HepG2 (cell line): Measurements from ENCODE around the gene SWSAP1. TPM values are rescaled to one million over a fixed set of nuclear protein-coding genes. Genes with fewer than 3 reads are reported as not detected.

ENCODE experiments used
- ATAC-seq: fragments of 200-7000 bp; cut with Tn5 transposase; 3 replicates; pipeline ENCODE4 v1.9.1; 2020; ENCODE audit warnings: mild to moderate bottlenecking, moderate library complexity
- BruUV-seq: library from RNA; stranded (reverse); fragments of 400-500 nt; replicated peaks from 2 replicates; lab custom pipeline; 2021; lab: Mats Ljungman, UMichigan
- CTCF ChIA-PET: fragments of 300-600 bp; formaldehyde crosslinking; extraction: SDS; loops from one replicate; lab custom pipeline; 2021; ENCODE audit warnings: low total read pairs, inconsistent platforms, low intra/inter-chr PET ratio; lab: Yijun Ruan, JAX
- POLR2A ChIA-PET: fragments of 350-600 bp; sonication (Branson Sonifier 250); formaldehyde crosslinking; loops from one replicate; lab custom pipeline; 2020; ENCODE audit warnings: antibody characterized with exemption, inconsistent platforms; lab: Yijun Ruan, JAX
- DNase-seq: peaks from one replicate; pipeline ENCODE4 v3.0.0-alpha.2; 2015; ENCODE audit warnings: low spot score
- FAIRE-seq: peaks from 3 replicates; lab custom pipeline; 2011; peaks lifted over from hg19 to GRCh38; lab: Jason Lieb, UNC
- H2AFZ ChIP-seq: one replicate; pipeline ENCODE4 v1.6.1; 2011; ENCODE audit warnings: low read length, inconsistent platforms
- H3K27ac ChIP-seq: fragments of 300-600 bp; 3 replicates; pipeline ENCODE4 v1.8.0; 2011; ENCODE audit warnings: mixed run types, mild to moderate bottlenecking, mixed read lengths, low read length, inconsistent platforms; ENCODE audit not compliant: insufficient read depth; ENCODE audit errors: extremely low read length
- H3K27me3 ChIP-seq, 2 experiments: fragments of 200-600 bp in 1 of 2; 2 replicates in 1 of 2; 3 replicates in 1 of 2; pipeline versions ENCODE4 v1.6.0 to v1.8.0; 2011; ENCODE audit warnings: low read length in 2 of 2, mild to moderate bottlenecking in 2 of 2, moderate library complexity in 2 of 2, inconsistent platforms in 1 of 2; ENCODE audit not compliant: insufficient read depth in 2 of 2, control insufficient read depth in 1 of 2
- H3K36me3 ChIP-seq, 2 experiments: fragments of 200-600 bp in 1 of 2; replicated peaks in 1 of 2; 2 replicates in 1 of 2; 3 replicates in 1 of 2; pipeline versions ENCODE4 v1.5.1 to v1.8.0; 2011; ENCODE audit warnings: low read length in 2 of 2, inconsistent platforms in 1 of 2; ENCODE audit not compliant: insufficient read depth in 2 of 2, control insufficient read depth in 1 of 2
- H3K4me1 ChIP-seq: 2 replicates; pipeline ENCODE4 v1.5.1; 2012; ENCODE audit warnings: low read length, inconsistent platforms; ENCODE audit not compliant: insufficient read depth
- H3K4me2 ChIP-seq: 2 replicates; pipeline ENCODE4 v1.6.0; 2011; ENCODE audit warnings: low read depth, low read length, inconsistent platforms
- H3K4me3 ChIP-seq, 3 experiments: fragments of 200-600 bp in 1 of 3; sonication (generic), shearing (Covaris generic) in 1 of 3; replicated peaks in 1 of 3; 2 replicates each; pipeline ENCODE4 v1.5.1; 2011 to 2016; ENCODE audit warnings: low read length in 3 of 3, inconsistent platforms in 2 of 3, low read depth in 2 of 3, mild to moderate bottlenecking in 2 of 3, control low read depth in 1 of 3, mixed read lengths in 1 of 3; ENCODE audit not compliant: insufficient read depth in 1 of 3
- H3K79me2 ChIP-seq: one replicate; pipeline ENCODE4 v1.6.1; 2011; ENCODE audit warnings: low read length, inconsistent platforms; ENCODE audit not compliant: insufficient read depth
- H3K9ac ChIP-seq: 2 replicates; pipeline ENCODE4 v1.6.0; 2011; ENCODE audit warnings: mild to moderate bottlenecking, low read depth, low read length, inconsistent platforms; ENCODE audit not compliant: insufficient read depth
- H3K9me3 ChIP-seq: 2 replicates; pipeline ENCODE4 v1.5.1; 2012; ENCODE audit warnings: mild to moderate bottlenecking, low read length
- H4K20me1 ChIP-seq: 2 replicates; pipeline ENCODE4 v1.6.0; 2011; ENCODE audit warnings: inconsistent platforms, mild to moderate bottlenecking, low read length, moderate library complexity; ENCODE audit not compliant: insufficient read depth
- CHD4 ChIP-seq: fragments of 200-600 bp; sonication (generic); IDR thresholded peaks from 2 replicates; pipeline ENCODE4 v1.7.0; 2017; ENCODE audit warnings: mild to moderate bottlenecking, low read length, borderline replicate concordance
- FOXK2 ChIP-seq: fragments of 450-650 bp; IDR thresholded peaks from 2 replicates; pipeline ENCODE4 v1.6.1; 2016
- ZBTB10 ChIP-seq: sonication (generic); formaldehyde crosslinking; IDR thresholded peaks from 2 replicates; pipeline ENCODE4 v1.4.0; 2020; ENCODE audit warnings: missing genetic modification reagents, borderline replicate concordance
- ZNF24 ChIP-seq: fragments of 450-650 bp; IDR thresholded peaks from 2 replicates; pipeline ENCODE4 v1.6.1; 2017; ENCODE audit warnings: antibody characterized with exemption, mild to moderate bottlenecking
- ZNF670 ChIP-seq: sonication (generic); formaldehyde crosslinking; IDR thresholded peaks from 2 replicates; pipeline ENCODE4 v1.8.0; 2022; ENCODE audit warnings: mild to moderate bottlenecking, missing genetic modification reagents, borderline replicate concordance
- ZNF7 ChIP-seq: IDR thresholded peaks from 2 replicates; pipeline ENCODE4 v1.6.1; 2016; ENCODE audit warnings: missing biosample characterization, missing genetic modification reagents
- ZNF740 ChIP-seq: sonication (generic); formaldehyde crosslinking; IDR thresholded peaks from 2 replicates; pipeline ENCODE4 v1.4.0; 2020; ENCODE audit warnings: missing genetic modification reagents
- WGBS: methylation state at CpG from one replicate; pipeline ENCODE4 v1.1.6; 2017; ENCODE audit warnings: low lambda C conversion rate; 5-methylcytosine and 5-hydroxymethylcytosine counted together
- in situ Hi-C: cut with HindIII; loops from 2 replicates; pipeline ENCODE4 v1.10.0; 2017; ENCODE audit warnings: low pct_unique_long_range_greater_than_20kb; ENCODE audit not compliant: extremely low pct_ligation_motif_present
- intact Hi-C: fragments of 100-400 bp; cut with micrococcal nuclease; formaldehyde crosslinking; loops from one replicate; pipeline ENCODE4 v1.10.0; 2022; ENCODE audit not compliant: unreplicated experiment
- polyA plus RNA-seq, 8 experiments: library from polyadenylated mRNA; depleted of rRNA in 3 of 8; stranded (reverse) in 7 of 8; unstranded in 1 of 8; fragments of >200 nt; fragmentation: Illumina TruSeq in 4 of 8; extraction: Trizol in 4 of 8; gene quantifications; 2 replicates each; pipeline versions ENCODE4 v1.2.1 to v1.2.3, GENCODE V29; 2011 to 2016; ENCODE audit warnings: low read depth in 4 of 8, missing spikeins in 1 of 8, mixed read lengths in 1 of 8; ENCODE audit not compliant: insufficient read depth in 1 of 8
- total RNA-seq, 5 experiments: library from RNA; depleted of rRNA; stranded (reverse); fragments of >200 nt; fragmentation: Illumina TruSeq; extraction: Trizol; gene quantifications; 2 replicates each; pipeline ENCODE4 v1.2.3, GENCODE V29; 2016; ENCODE audit warnings: low read depth in 1 of 5
- TF ChIP-seq, protein P1 (sequence below): sonication (generic); formaldehyde crosslinking; IDR thresholded peaks from 2 replicates; pipeline ENCODE4 v1.5.0; 2020; ENCODE audit warnings: missing genetic modification reagents, mild to moderate bottlenecking, borderline replicate concordance
- TF ChIP-seq, protein P2 (sequence below): sonication (generic); formaldehyde crosslinking; conservative IDR thresholded peaks from 2 replicates; pipeline ENCODE4 v1.8.0; 2022; ENCODE audit warnings: missing genetic modification reagents

SWSAP1 gene
- total and polyA plus RNA-seq, 2 of the 13 experiments (the other 11 are each of a cell fraction or from before 2014, with no cell fraction given): 2.7 to 3.3 TPM

GRCh38 chr19:11423164-11423790 lies 48.8 kb downstream of the SWSAP1 start:
- TF ChIP-seq ZNF670 (CRISPR knock-in tag) (no peak), ZNF7 (CRISPR knock-in tag) (no peak), ZNF740 (no peak), FOXK2 (no peak), ZBTB10 (CRISPR knock-in tag) (no peak), CHD4 (no peak), ZNF24 (no peak)
- TF ChIP-seq, protein P1, sequence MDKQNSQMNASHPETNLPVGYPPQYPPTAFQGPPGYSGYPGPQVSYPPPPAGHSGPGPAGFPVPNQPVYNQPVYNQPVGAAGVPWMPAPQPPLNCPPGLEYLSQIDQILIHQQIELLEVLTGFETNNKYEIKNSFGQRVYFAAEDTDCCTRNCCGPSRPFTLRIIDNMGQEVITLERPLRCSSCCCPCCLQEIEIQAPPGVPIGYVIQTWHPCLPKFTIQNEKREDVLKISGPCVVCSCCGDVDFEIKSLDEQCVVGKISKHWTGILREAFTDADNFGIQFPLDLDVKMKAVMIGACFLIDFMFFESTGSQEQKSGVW (CRISPR knock-in tag): no peak
- TF ChIP-seq, protein P2, sequence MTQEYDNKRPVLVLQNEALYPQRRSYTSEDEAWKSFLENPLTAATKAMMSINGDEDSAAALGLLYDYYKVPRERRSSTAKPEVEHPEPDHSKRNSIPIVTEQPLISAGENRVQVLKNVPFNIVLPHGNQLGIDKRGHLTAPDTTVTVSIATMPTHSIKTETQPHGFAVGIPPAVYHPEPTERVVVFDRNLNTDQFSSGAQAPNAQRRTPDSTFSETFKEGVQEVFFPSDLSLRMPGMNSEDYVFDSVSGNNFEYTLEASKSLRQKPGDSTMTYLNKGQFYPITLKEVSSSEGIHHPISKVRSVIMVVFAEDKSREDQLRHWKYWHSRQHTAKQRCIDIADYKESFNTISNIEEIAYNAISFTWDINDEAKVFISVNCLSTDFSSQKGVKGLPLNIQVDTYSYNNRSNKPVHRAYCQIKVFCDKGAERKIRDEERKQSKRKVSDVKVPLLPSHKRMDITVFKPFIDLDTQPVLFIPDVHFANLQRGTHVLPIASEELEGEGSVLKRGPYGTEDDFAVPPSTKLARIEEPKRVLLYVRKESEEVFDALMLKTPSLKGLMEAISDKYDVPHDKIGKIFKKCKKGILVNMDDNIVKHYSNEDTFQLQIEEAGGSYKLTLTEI (CRISPR knock-in tag): no peak
- ChIA-PET CTCF (no interaction called here), POLR2A (interaction anchor here (1.4 to 2.2 kb wide), 2 partner anchors 12 to 49 kb away, joined by 3 to 14 read pairs; partner anchors contain the start of genes ODAD3, PRKCSH and SWSAP1)
- H4K20me1 ChIP-seq: no peaks in the 10 kb centered on the region
- in situ Hi-C loops (loop anchor here (5.0 kb wide), 1 partner anchor 41 kb away; the partner anchor contains the start of gene EPOR), intact Hi-C loops (loop anchor here (5.0 kb wide), 1 partner anchor 41 kb away; the partner anchor contains the start of gene EPOR)
- no peak overlapping the region for H2AFZ ChIP-seq
- ATAC-seq (no peak), FAIRE-seq (no peak), DNase-seq (no peak)
- 43% methylated on average over 22 of the region's 27 CpGs for WGBS
- no peak overlapping the region; a peak in 1 of 6 replicates for H3K4me3 ChIP-seq
- peak overlapping the region; percentile 79 for H3K4me2 ChIP-seq
- peaks cover 51% of the 10 kb centered on the region for H3K4me1 ChIP-seq
- no peaks in the 10 kb centered on the region for H3K9me3 ChIP-seq
- no peak overlapping the region for H3K9ac ChIP-seq
- H3K79me2 ChIP-seq: no peaks in the 10 kb centered on the region
- H3K27me3 ChIP-seq: peaks cover 3 to 35% of the 10 kb centered on the region in 2 experiments; a peak in 4 of 5 replicates
- H3K27ac ChIP-seq: no peak overlapping the region
- BruUV-seq: no TSS peak
- H3K36me3 ChIP-seq: no peaks in the 10 kb centered on the region
